Measurements from ENCODE around the gene SNX10. TPM values are rescaled to one million over a fixed set of nuclear protein-coding genes. Genes with fewer than 3 reads are reported as not detected.
A peak's percentile ranks its signal among the peaks of the same experiment; 100 is the strongest.

Gene SNX10
- total RNA-seq, 2 experiments from 2014 or later: 4.6 to 5.8 TPM

DNA sequence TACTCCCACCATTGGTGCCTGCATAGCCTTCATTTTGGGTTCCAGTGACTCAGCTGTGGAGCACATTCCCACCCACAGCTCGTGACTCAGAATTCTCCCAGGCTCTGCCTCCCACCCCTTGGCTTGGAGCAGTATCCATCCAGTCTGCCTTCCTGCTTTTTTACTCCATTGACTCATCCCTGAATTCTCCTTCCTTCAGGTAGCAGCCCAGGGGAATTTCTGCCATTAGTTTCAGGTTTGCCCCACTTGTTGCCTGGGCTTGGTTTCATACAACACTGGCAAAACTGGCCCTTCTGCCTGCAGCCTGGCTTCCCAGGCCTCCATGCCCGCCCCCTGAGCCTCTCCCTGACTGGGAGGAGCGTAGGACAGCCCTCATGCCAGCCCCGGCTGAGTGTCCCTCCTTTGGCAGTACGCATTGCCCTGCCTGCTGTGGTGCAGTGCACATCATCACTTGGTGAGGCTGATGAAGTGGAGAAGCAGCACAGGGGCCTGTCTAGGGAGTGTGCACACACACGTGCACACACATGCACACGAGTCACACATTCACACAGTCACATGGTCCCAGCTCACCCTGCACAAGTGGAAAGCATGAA, 55.0 kb downstream of the SNX10 start:
- no peak for TF ChIP-seq CTCF (IDR thresholded peaks at IDR 0.05)
- Mint-ChIP-seq H3K4me3 (no peak overlapping the region), H3K4me1 (ENCODE audit: low read depth) (no peaks in the 10 kb centered on the region), H3K36me3 (ENCODE audit: low read depth) (peaks cover 43% of the 10 kb centered on the region), H3K9me3 (no peaks in the 10 kb centered on the region), H3K27me3 (no peaks in the 10 kb centered on the region), H3K27ac (no peak overlapping the region)
- ATAC-seq (ENCODE audit: poor library complexity) (no peak), DNase-seq (peak in 1 of 14 experiments; percentile 21)
- Histone ChIP-seq H3K27ac (ENCODE audit: low read depth in 1 of 2, low read length in 2 of 2) (no peak overlapping the region), H3K36me3 (ENCODE audit: insufficient read depth, low read length) (peaks cover 22% of the 10 kb centered on the region), H3K4me3 (ENCODE audit: low read length) (no peak overlapping the region), H3K9me3 (ENCODE audit: control insufficient read depth in 1 of 2, insufficient read depth in 1 of 2, low read length in 2 of 2) (no peaks in the 10 kb centered on the region), H3K4me1 (ENCODE audit: insufficient read depth, low read length) (no peaks in the 10 kb centered on the region), H3K27me3 (ENCODE audit: control insufficient read depth in 1 of 2, insufficient read depth in 2 of 2, low read length in 2 of 2) (no peaks in the 10 kb centered on the region)
- intact Hi-C loops (cut with DNase I, micrococcal nuclease): no loop called here
- ChIA-PET POLR2A (no interaction called here), CTCF (no interaction called here)

- POLR2A ChIA-PET: interaction anchor here (0.7 kb wide), 1 partner anchor 147 kb away, joined by 3 read pairs; the partner anchor contains the start of gene CBX3
- Mint-ChIP-seq H3K27me3 (no peaks in the 10 kb centered on the region), H3K9me3 (no peaks in the 10 kb centered on the region), H3K4me3 (no peak overlapping the region), H3K36me3 (ENCODE audit: low read depth) (peaks cover 43% of the 10 kb centered on the region), H3K27ac (no peak overlapping the region), H3K4me1 (ENCODE audit: low read depth) (no peaks in the 10 kb centered on the region)
- Histone ChIP-seq H3K27ac (ENCODE audit: low read depth in 1 of 2, low read length in 2 of 2) (no peak overlapping the region), H3K4me1 (ENCODE audit: insufficient read depth, low read length) (no peaks in the 10 kb centered on the region), H3K36me3 (ENCODE audit: insufficient read depth, low read length) (peaks cover 22% of the 10 kb centered on the region), H3K27me3 (ENCODE audit: control insufficient read depth in 1 of 2, insufficient read depth in 2 of 2, low read length in 2 of 2) (no peaks in the 10 kb centered on the region), H3K4me3 (ENCODE audit: low read length) (no peak overlapping the region), H3K9me3 (ENCODE audit: control insufficient read depth in 1 of 2, insufficient read depth in 1 of 2, low read length in 2 of 2) (no peaks in the 10 kb centered on the region)
- no peak for DNase-seq
- intact Hi-C loops (cut with DNase I, micrococcal nuclease): no loop called here
- no peak for ATAC-seq (ENCODE audit: poor library complexity)
- CTCF ChIA-PET: interaction anchor here (0.6 to 1.4 kb wide), 3 partner anchors 16 to 1549 kb away, joined by 3 to 4 read pairs (median 3); no protein-coding TSS in a partner anchor
- no peak for TF ChIP-seq CTCF (IDR thresholded peaks at IDR 0.05)
Measured at GRCh38 chr7:26348234-26348851, 56.7 kb downstream of the SNX10 start.

DNA sequence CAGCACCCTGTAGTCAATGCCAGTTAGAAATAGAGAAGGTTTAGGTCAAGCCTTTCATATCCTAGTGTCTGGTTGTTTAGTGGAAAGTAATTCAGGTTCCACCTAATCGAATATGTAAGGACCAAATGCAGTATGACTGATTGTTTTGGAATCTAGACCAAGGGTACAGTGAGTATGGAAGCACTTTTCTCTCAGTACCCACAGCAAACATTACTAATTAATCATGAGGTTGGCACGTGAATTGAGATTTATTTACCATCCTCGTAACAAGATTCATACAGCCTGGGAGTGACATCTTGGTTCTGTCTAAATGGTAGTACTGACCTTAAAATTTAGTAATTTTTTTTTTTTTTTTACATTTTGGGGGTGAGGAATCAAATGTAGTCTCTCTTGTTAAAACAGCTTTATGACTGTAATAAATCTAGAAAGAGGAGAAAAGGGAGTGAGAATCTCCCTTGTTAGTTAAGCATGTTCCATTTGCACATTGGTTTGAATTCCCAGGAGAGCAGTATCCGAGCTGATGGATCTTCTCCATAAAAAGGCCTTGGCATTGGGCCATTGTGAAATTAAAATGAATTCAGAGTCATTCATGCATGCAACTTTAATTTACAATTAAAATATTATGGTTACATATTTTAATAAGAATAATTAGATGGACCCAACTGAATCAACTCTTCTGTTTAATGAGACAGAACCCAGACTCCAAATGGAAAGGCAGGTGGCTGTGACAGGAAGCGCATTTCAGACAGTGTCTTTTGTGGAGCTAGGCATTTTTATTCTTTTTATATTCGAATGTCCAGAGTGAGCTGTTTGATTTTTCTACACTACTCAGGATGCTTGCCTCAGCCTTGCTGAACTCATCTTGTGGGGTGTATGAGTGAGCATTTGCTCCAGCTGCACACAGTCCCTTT, 57.6 kb downstream of the SNX10 start:
- intact Hi-C loops (cut with DNase I, micrococcal nuclease): no loop called here
- no peaks in the 10 kb centered on the region for H3K9me3 ChIP-seq (ENCODE audit: control insufficient read depth in 1 of 2, insufficient read depth in 1 of 2, low read length in 2 of 2)
- no peaks in the 10 kb centered on the region for H3K27me3 Mint-ChIP-seq
- ChIA-PET CTCF (interaction anchor here (0.6 kb wide), 2 partner anchors 411 to 1548 kb away, joined by 3 read pairs; no protein-coding TSS in a partner anchor), POLR2A (no interaction called here)
- H3K4me3 ChIP-seq (ENCODE audit: low read length): no peak overlapping the region
- H3K4me3 Mint-ChIP-seq: no peak overlapping the region
- no peak overlapping the region for H3K27ac ChIP-seq (ENCODE audit: low read depth in 1 of 2, low read length in 2 of 2)
- peaks cover 22% of the 10 kb centered on the region for H3K36me3 ChIP-seq (ENCODE audit: insufficient read depth, low read length)
- H3K27me3 ChIP-seq (ENCODE audit: control insufficient read depth in 1 of 2, insufficient read depth in 2 of 2, low read length in 2 of 2): no peaks in the 10 kb centered on the region
- H3K36me3 Mint-ChIP-seq (ENCODE audit: low read depth): peaks cover 43% of the 10 kb centered on the region
- DNase-seq: no peak
- TF ChIP-seq CTCF (IDR thresholded peaks at IDR 0.05): no peak
- no peak overlapping the region for H3K27ac Mint-ChIP-seq
- no peaks in the 10 kb centered on the region for H3K4me1 Mint-ChIP-seq (ENCODE audit: low read depth)
- no peak for ATAC-seq (ENCODE audit: poor library complexity)
- no peaks in the 10 kb centered on the region for H3K9me3 Mint-ChIP-seq
- H3K4me1 ChIP-seq (ENCODE audit: insufficient read depth, low read length): no peaks in the 10 kb centered on the region
